MM.1S (cell line): ENCODE data around the gene RPL18A.

Source experiments
- DNase-seq: peaks from one replicate; pipeline ENCODE4 v3.0.0-alpha.2; 2015
- H2AFZ ChIP-seq: fragments of 300-600 bp; sonication (generic); 2 replicates; pipeline ENCODE4 v1.6.0; 2016; ENCODE audit warnings: antibody characterized with exemption, low read length
- H3F3A ChIP-seq: fragments of 300-600 bp; sonication (generic); 2 replicates; pipeline ENCODE4 v1.6.1; 2016; ENCODE audit warnings: mild to moderate bottlenecking, antibody characterized with exemption, low read length, moderate library complexity, mixed read lengths; ENCODE audit not compliant: insufficient read depth
- H3K27ac ChIP-seq: fragments of 300-600 bp; sonication (generic); 2 replicates; pipeline ENCODE4 v1.5.1; 2016; ENCODE audit warnings: mild to moderate bottlenecking, low read length
- H3K27me3 ChIP-seq: fragments of 300-600 bp; sonication (generic); replicated peaks from 2 replicates; pipeline ENCODE4 v1.6.0; 2016; ENCODE audit warnings: low read length; ENCODE audit not compliant: insufficient read depth
- H3K36me3 ChIP-seq: fragments of 300-600 bp; sonication (generic); replicated peaks from 2 replicates; pipeline ENCODE4 v1.6.1; 2016; ENCODE audit warnings: mild to moderate bottlenecking, low read length, mixed read lengths; ENCODE audit not compliant: insufficient read depth
- H3K4me1 ChIP-seq: fragments of 300-600 bp; sonication (generic); 2 replicates; pipeline ENCODE4 v1.6.1; 2016; ENCODE audit warnings: low read length, mixed read lengths
- H3K4me2 ChIP-seq: fragments of 300-600 bp; sonication (generic); 2 replicates; pipeline ENCODE4 v1.6.0; 2016; ENCODE audit warnings: low read depth, low read length
- H3K4me3 ChIP-seq: fragments of 300-600 bp; sonication (generic); 2 replicates; pipeline ENCODE4 v1.5.1; 2016; ENCODE audit warnings: low read length, mixed read lengths
- H3K79me2 ChIP-seq: fragments of 300-600 bp; sonication (generic); 2 replicates; pipeline ENCODE4 v1.6.1; 2016; ENCODE audit warnings: mixed run types, low read length, mixed read lengths
- H3K9ac ChIP-seq: fragments of 300-600 bp; sonication (generic); 2 replicates; pipeline ENCODE4 v1.6.1; 2016; ENCODE audit warnings: low read length, mixed read lengths
- H3K9me2 ChIP-seq: fragments of 300-600 bp; sonication (generic); replicated peaks from 2 replicates; pipeline ENCODE4 v1.6.1; 2016; ENCODE audit warnings: mild to moderate bottlenecking, low read length, mixed read lengths; ENCODE audit not compliant: insufficient read depth
- H3K9me3 ChIP-seq: fragments of 300-600 bp; sonication (generic); replicated peaks from 2 replicates; pipeline ENCODE4 v1.6.1; 2016; ENCODE audit warnings: mild to moderate bottlenecking, low read length, mixed read lengths; ENCODE audit not compliant: insufficient read depth
- H4K20me1 ChIP-seq: fragments of 300-600 bp; sonication (generic); 2 replicates; pipeline ENCODE4 v1.6.1; 2016; ENCODE audit warnings: mild to moderate bottlenecking, low read length, moderate library complexity, mixed read lengths; ENCODE audit not compliant: insufficient read depth
- CTCF ChIP-seq: fragments of 300-600 bp; sonication (generic); IDR thresholded peaks from 2 replicates; pipeline ENCODE4 v1.5.1; 2016; ENCODE audit warnings: antibody characterized with exemption, low read length, mixed read lengths
- EZH2 ChIP-seq: fragments of 300-600 bp; sonication (generic); optimal IDR thresholded peaks from 2 replicates; pipeline ENCODE3; 2017; ENCODE audit warnings: low read depth, mild to moderate bottlenecking, antibody characterized with exemption, low read length, mixed read lengths
- EZH2phosphoT487 ChIP-seq: fragments of 300-600 bp; sonication (generic); IDR thresholded peaks from 2 replicates; pipeline ENCODE4 v1.6.1; 2018; ENCODE audit warnings: antibody characterized with exemption, low read length

RPL18A gene

GRCh38 chr19:17846146-17846545 is 13.6 kb upstream of the RPL18A start:
- Histone ChIP-seq H3K27me3 (no peaks in the 10 kb centered on the region), H3K27ac (no peak overlapping the region), H3K9ac (no peak overlapping the region), H2AFZ (no peak overlapping the region), H3K9me3 (no peaks in the 10 kb centered on the region), H3K79me2 (no peaks in the 10 kb centered on the region), H3F3A (peaks cover 6% of the 10 kb centered on the region; the same call in 1 of the 2 replicates), H3K4me1 (peaks cover 14% of the 10 kb centered on the region), H3K9me2 (no peaks in the 10 kb centered on the region), H3K36me3 (no peaks in the 10 kb centered on the region), H3K4me3 (no peak overlapping the region), H3K4me2 (no peak overlapping the region), H4K20me1 (no peaks in the 10 kb centered on the region)
- TF ChIP-seq EZH2phosphoT487 (no peak), CTCF (no peak), EZH2 (no peak)
- DNase-seq = no peak

- DNase-seq = peak; percentile 67
- H3K9ac ChIP-seq = peak within 1 kb of the TSS; percentile 63; the same call in 1 of the 2 replicates
- peak within 1 kb of the TSS; percentile 71; the same call in 1 of the 2 replicates for H3K27ac ChIP-seq
- H2AFZ ChIP-seq = peak within 1 kb of the TSS; percentile 77
- no peaks in the 10 kb centered on the region for H3K27me3 ChIP-seq
- peaks cover 14% of the 10 kb centered on the region for H3K4me1 ChIP-seq
- no peaks in the 10 kb centered on the region for H3K79me2 ChIP-seq
- H4K20me1 ChIP-seq = no peaks in the 10 kb centered on the region
- no peak for TF ChIP-seq CTCF
- peak within 1 kb of the TSS; percentile 86; the same call in 1 of the 2 replicates for H3K4me2 ChIP-seq
- no peaks in the 10 kb centered on the region for H3K36me3 ChIP-seq
- peak within 1 kb of the TSS; percentile 60 for H3K4me3 ChIP-seq
- no peaks in the 10 kb centered on the region for H3K9me3 ChIP-seq
- H3K9me2 ChIP-seq = no peaks in the 10 kb centered on the region
- peaks cover 6% of the 10 kb centered on the region; the same call in 1 of the 2 replicates for H3F3A ChIP-seq
Observed at GRCh38 chr19:17847538-17848366, 12.0 kb upstream of the RPL18A start, which contains the start of gene JAK3. Gene JAK3, minus strand, starts transcription at chr19:17847982. Its CDS starts 3,565 bp downstream, at chr19:17844417.

GRCh38 chr19:17848595-17849292 is 11.0 kb upstream of the RPL18A start:
- no peak for TF ChIP-seq EZH2phosphoT487
- no peak for TF ChIP-seq CTCF
- TF ChIP-seq EZH2 = no peak
- Histone ChIP-seq H3K79me2 (no peaks in the 10 kb centered on the region), H3K4me3 (no peak overlapping the region), H3K9ac (no peak overlapping the region), H3K36me3 (no peaks in the 10 kb centered on the region), H3K4me2 (no peak overlapping the region), H2AFZ (no peak overlapping the region), H3F3A (peaks cover 6% of the 10 kb centered on the region; the same call in 1 of the 2 replicates), H3K27me3 (no peaks in the 10 kb centered on the region), H4K20me1 (no peaks in the 10 kb centered on the region), H3K27ac (no peak overlapping the region), H3K4me1 (peaks cover 14% of the 10 kb centered on the region), H3K9me2 (no peaks in the 10 kb centered on the region), H3K9me3 (no peaks in the 10 kb centered on the region)
- no peak for DNase-seq
